Transverse colon (tissue), 4 donors: ENCODE measurements around the gene PPP3CA. TPM values are rescaled to one million over a fixed set of nuclear protein-coding genes. Genes with fewer than 3 reads are reported as not detected.

Experiments
- DNase-seq: peaks from one replicate; pipeline ENCODE4 v3.0.0-alpha.2; 2019
- H3K27ac ChIP-seq, 4 donors: fragments of 200-600 bp; sonication (generic); 2 replicates each; pipeline ENCODE4 v1.5.1; 2016 to 2018; ENCODE audit warnings: inconsistent platforms in 4 of 4
- H3K27me3 ChIP-seq: fragments of 200-600 bp; sonication (generic); 2 replicates; pipeline ENCODE4 v1.5.1; 2017; ENCODE audit warnings: inconsistent platforms
- H3K36me3 ChIP-seq, 4 donors: fragments of 200-600 bp; sonication (generic); 2 replicates each; pipeline ENCODE4 v1.5.1; 2017 to 2019; ENCODE audit warnings: inconsistent platforms in 4 of 4
- H3K4me1 ChIP-seq, 4 donors: fragments of 200-600 bp; sonication (generic); 2 replicates each; pipeline ENCODE4 v1.5.1; 2017 to 2020; ENCODE audit warnings: inconsistent platforms in 4 of 4
- H3K4me3 ChIP-seq, 4 donors: fragments of 200-600 bp; sonication (generic); 1 replicate in 1 of 4; 2 replicates in 3 of 4; pipeline versions ENCODE4 v1.5.1 to v1.6.1; 2017 to 2019; ENCODE audit warnings: inconsistent platforms in 4 of 4
- H3K9me3 ChIP-seq, 2 donors: fragments of 200-600 bp; sonication (generic); 2 replicates each; pipeline ENCODE4 v1.5.1; 2017 to 2019; ENCODE audit warnings: inconsistent platforms in 2 of 2
- CTCF ChIP-seq, 5 experiments: fragments of 200-600 bp in 3 of 5; fragments of 450-650 bp in 2 of 5; sonication (generic) in 3 of 5; IDR thresholded peaks; 1 replicate in 2 of 5; 2 replicates in 3 of 5; pipeline ENCODE4 v1.5.1; 2016 to 2017; ENCODE audit warnings: antibody characterized with exemption in 5 of 5, inconsistent platforms in 3 of 5, mild to moderate bottlenecking in 2 of 5, moderate library complexity in 1 of 5
- EP300 ChIP-seq: sonication (generic); formaldehyde crosslinking; IDR thresholded peaks from one replicate; pipeline ENCODE4 v1.6.1; 2017; ENCODE audit warnings: antibody characterized with exemption, low read depth
- POLR2A ChIP-seq: fragments of 450-650 bp; IDR thresholded peaks from one replicate; pipeline ENCODE4 v1.6.1; 2016; ENCODE audit warnings: antibody characterized with exemption, mild to moderate bottlenecking, moderate library complexity
- POLR2AphosphoS5 ChIP-seq, 3 donors: sonication (generic); formaldehyde crosslinking; IDR thresholded peaks; one replicate each; pipeline ENCODE4 v1.6.1; 2016; ENCODE audit warnings: antibody characterized with exemption in 3 of 3
- whole genome bisulfite sequencing, 2 donors: methylation state at CpG; one replicate each; pipeline ENCODE4 v1.1.5; 2018; ENCODE audit warnings: low coverage in 1 of 2; 5-methylcytosine and 5-hydroxymethylcytosine counted together
- in situ Hi-C, 4 donors: fragments of 200-750 bp; cut with MboI; loops; one replicate each; pipeline versions ENCODE4 v1.15.0 to v1.15.1; 2017; ENCODE audit warnings: low sequenced_read_pairs in 3 of 4, low pct_ligation_motif_present in 1 of 4, low pct_unique_long_range_greater_than_20kb in 1 of 4
- intact Hi-C: fragments of 100-400 bp; cut with DNase I; formaldehyde crosslinking; loops from one replicate; pipeline ENCODE4 v1.15.1; 2023; ENCODE audit warnings: low total_unique reads
- total RNA-seq, 4 donors: library from RNA; depleted of rRNA; stranded (reverse); fragments of >200 nt; gene quantifications; one replicate each; pipeline ENCODE4 v1.1.0, GENCODE V29; 2016

PPP3CA gene
- total RNA-seq, 4 donors from 2014 or later = 29.2 to 50.7 (median 37.7) TPM

- Histone ChIP-seq H3K4me3 (no peak overlapping the region), H3K36me3 (no peaks in the 10 kb centered on the region), H3K9me3 (no peaks in the 10 kb centered on the region), H3K27me3 (no peaks in the 10 kb centered on the region), H3K27ac (no peak overlapping the region), H3K4me1 (peaks cover 0 to 5% (median 3%) of the 10 kb centered on the region in 4 donors)
- TF ChIP-seq POLR2AphosphoS5 (IDR thresholded peaks at IDR 0.05) (no peak), POLR2A (no peak), CTCF (IDR thresholded peaks at IDR 0.05) (no peak), EP300 (no peak)
- DNase-seq = no peak
- intact Hi-C loops = no loop called here
- in situ Hi-C loops = no loop called here
- WGBS, 2 donors = 88 to 95% methylated on average over 5 of the region's 5 CpGs
These were observed 103.0 kb downstream of the PPP3CA start for GRCh38 chr4:101244349-101244748.

GRCh38 chr4:101242441-101242840 is 104.9 kb downstream of the PPP3CA start:
- 97 to 100% methylated on average over 1 of the region's 1 CpG for WGBS, 2 donors
- TF ChIP-seq POLR2A (no peak), CTCF (IDR thresholded peaks at IDR 0.05) (no peak), EP300 (no peak), POLR2AphosphoS5 (IDR thresholded peaks at IDR 0.05) (no peak)
- Histone ChIP-seq H3K36me3 (no peaks in the 10 kb centered on the region), H3K27me3 (no peaks in the 10 kb centered on the region), H3K27ac (no peak overlapping the region), H3K4me3 (no peak overlapping the region), H3K4me1 (peaks cover 0 to 21% (median 11%) of the 10 kb centered on the region in 4 donors), H3K9me3 (no peaks in the 10 kb centered on the region)
- DNase-seq = no peak
- in situ Hi-C loops = no loop called here
- intact Hi-C loops = no loop called here

- H3K9me3 ChIP-seq = no peaks in the 10 kb centered on the region
- no peak overlapping the region for H3K4me3 ChIP-seq
- no peak for TF ChIP-seq POLR2AphosphoS5 (IDR thresholded peaks at IDR 0.05)
- no peak for TF ChIP-seq EP300
- TF ChIP-seq CTCF (IDR thresholded peaks at IDR 0.05) = no peak
- TF ChIP-seq POLR2A = no peak
- intact Hi-C loops = no loop called here
- in situ Hi-C loops = no loop called here
- peaks cover 0 to 21% (median 11%) of the 10 kb centered on the region in 4 donors for H3K4me1 ChIP-seq
- no peaks in the 10 kb centered on the region for H3K27me3 ChIP-seq
- H3K36me3 ChIP-seq = no peaks in the 10 kb centered on the region
- no peak for DNase-seq
- WGBS, 2 donors = 87 to 94% methylated on average over 3 of the region's 3 CpGs
- no peak overlapping the region for H3K27ac ChIP-seq
These were observed 107.2 kb downstream of the PPP3CA start for GRCh38 chr4:101240099-101240498.

- TF ChIP-seq EP300 (no peak), POLR2A (no peak), CTCF (IDR thresholded peaks at IDR 0.05) (no peak), POLR2AphosphoS5 (IDR thresholded peaks at IDR 0.05) (no peak)
- H3K9me3 ChIP-seq = no peaks in the 10 kb centered on the region
- H3K27ac ChIP-seq = no peak overlapping the region
- H3K4me1 ChIP-seq = peaks cover 0 to 21% (median 11%) of the 10 kb centered on the region in 4 donors
- H3K27me3 ChIP-seq = no peaks in the 10 kb centered on the region
- in situ Hi-C loops = no loop called here
- 82 to 86% methylated on average over 1 of the region's 1 CpG for WGBS, 2 donors
- intact Hi-C loops = no loop called here
- no peak for DNase-seq
- no peaks in the 10 kb centered on the region for H3K36me3 ChIP-seq
- H3K4me3 ChIP-seq = no peak overlapping the region
These were observed 107.7 kb downstream of the PPP3CA start for GRCh38 chr4:101239665-101240064.
